Activated T-helper 1 cell treated with anti-CD3 and anti-CD28 coated beads, Interleukin-12 subunit alpha, Interleukin-12 subunit beta, Interleukin-2, Interleukin-4 antibody, amounts not matched to agents 30 ng/mL and 10 ng/mL and 1 ng/mL, durations not matched to agents 14 hours and 24 hours and 36 hours (primary cell): ENCODE measurements around the gene RPUSD3. TPM values are rescaled to one million over a fixed set of nuclear protein-coding genes. Genes with fewer than 3 reads are reported as not detected.

ENCODE experiments used
- DNase-seq: peaks from one replicate; pipeline ENCODE4 v3.0.0; 2021; ENCODE audit warnings: low spot score
- H3K27ac Mint-ChIP-seq: one replicate; pipeline ENCODE4 v1.8.0; 2021; ENCODE audit warnings: mild to moderate bottlenecking, mixed read lengths
- H3K27me3 Mint-ChIP-seq: one replicate; pipeline ENCODE4 v1.8.0; 2022; ENCODE audit warnings: mild to moderate bottlenecking, moderate library complexity, mixed read lengths; ENCODE audit not compliant: insufficient read depth
- H3K36me3 Mint-ChIP-seq: one replicate; pipeline ENCODE4 v1.8.0; 2021; ENCODE audit warnings: low read depth, mixed read lengths
- H3K4me1 Mint-ChIP-seq: one replicate; pipeline ENCODE4 v1.8.0; 2021; ENCODE audit warnings: low read depth, mixed read lengths
- H3K4me3 Mint-ChIP-seq: one replicate; pipeline ENCODE4 v1.8.0; 2021; ENCODE audit warnings: mild to moderate bottlenecking, moderate library complexity, mixed read lengths
- H3K9me3 Mint-ChIP-seq: one replicate; pipeline ENCODE4 v1.8.0; 2021; ENCODE audit warnings: mixed read lengths
- intact Hi-C: fragments of 100-400 bp; cut with micrococcal nuclease; formaldehyde crosslinking; loops from one replicate; pipeline ENCODE4 v1.15.1; 2024
- total RNA-seq: library from RNA; stranded (reverse); gene quantifications from 2 replicates; pipeline ENCODE4 v1.2.3, GENCODE V29; 2022

The RPUSD3 gene, protein sequence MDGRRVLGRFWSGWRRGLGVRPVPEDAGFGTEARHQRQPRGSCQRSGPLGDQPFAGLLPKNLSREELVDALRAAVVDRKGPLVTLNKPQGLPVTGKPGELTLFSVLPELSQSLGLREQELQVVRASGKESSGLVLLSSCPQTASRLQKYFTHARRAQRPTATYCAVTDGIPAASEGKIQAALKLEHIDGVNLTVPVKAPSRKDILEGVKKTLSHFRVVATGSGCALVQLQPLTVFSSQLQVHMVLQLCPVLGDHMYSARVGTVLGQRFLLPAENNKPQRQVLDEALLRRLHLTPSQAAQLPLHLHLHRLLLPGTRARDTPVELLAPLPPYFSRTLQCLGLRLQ
- total RNA-seq: 79.2 and 79.5 TPM in 2 replicates

DNA sequence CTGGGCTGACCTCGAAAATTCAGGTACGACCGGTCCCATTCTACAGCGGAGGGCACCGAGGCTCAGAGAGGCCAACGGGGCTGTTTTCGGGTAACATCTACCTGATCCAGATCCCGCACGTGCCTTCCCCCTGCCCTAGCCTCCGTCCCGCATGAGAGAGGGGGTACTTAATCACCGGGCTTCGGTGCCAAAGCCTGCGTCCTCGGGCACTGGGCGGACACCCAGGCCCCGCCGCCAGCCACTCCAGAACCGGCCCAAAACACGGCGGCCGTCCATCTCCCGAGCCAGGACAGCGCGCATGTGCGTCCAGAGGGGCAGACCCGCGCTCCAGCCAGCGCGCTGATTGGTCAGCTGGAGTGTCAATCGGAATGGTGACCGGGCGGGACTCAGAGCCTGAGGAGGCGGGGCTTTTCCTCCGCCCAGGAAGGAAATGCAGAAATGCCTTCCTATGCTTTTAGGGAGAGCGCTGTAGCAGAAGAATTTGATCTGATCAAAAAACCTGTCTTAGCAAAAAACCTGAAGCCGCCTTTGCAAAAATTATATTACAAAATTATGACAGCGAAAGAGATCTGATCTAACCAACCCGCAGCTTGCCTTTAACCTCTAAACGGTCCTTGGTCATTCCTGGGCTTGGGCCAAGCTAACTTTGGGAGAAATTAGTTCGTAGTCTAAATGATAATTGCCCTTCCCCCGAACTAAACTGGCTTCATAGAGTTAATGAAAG is at the start of gene RPUSD3:
TSS of gene RPUSD3 (minus strand) at position 294 of the 724 bp plus-strand sequence. CDS start at position 276, 18 bp downstream.
- H3K4me3 Mint-ChIP-seq: peak within 1 kb of the TSS; percentile 98
- DNase-seq: peak; percentile 95
- no peaks in the 10 kb centered on the region for H3K27me3 Mint-ChIP-seq
- peaks cover 28% of the 10 kb centered on the region for H3K4me1 Mint-ChIP-seq
- H3K9me3 Mint-ChIP-seq: no peaks in the 10 kb centered on the region
- H3K27ac Mint-ChIP-seq: peak within 1 kb of the TSS; percentile 91
- intact Hi-C loops: loop anchor here (1.0 to 10.0 kb wide), 12 partner anchors 35 to 477 kb away; partner anchors contain the start of genes ARPC4, BRK1, BRPF1 and FANCD2
- H3K36me3 Mint-ChIP-seq: peaks cover 19% of the 10 kb centered on the region

DNA sequence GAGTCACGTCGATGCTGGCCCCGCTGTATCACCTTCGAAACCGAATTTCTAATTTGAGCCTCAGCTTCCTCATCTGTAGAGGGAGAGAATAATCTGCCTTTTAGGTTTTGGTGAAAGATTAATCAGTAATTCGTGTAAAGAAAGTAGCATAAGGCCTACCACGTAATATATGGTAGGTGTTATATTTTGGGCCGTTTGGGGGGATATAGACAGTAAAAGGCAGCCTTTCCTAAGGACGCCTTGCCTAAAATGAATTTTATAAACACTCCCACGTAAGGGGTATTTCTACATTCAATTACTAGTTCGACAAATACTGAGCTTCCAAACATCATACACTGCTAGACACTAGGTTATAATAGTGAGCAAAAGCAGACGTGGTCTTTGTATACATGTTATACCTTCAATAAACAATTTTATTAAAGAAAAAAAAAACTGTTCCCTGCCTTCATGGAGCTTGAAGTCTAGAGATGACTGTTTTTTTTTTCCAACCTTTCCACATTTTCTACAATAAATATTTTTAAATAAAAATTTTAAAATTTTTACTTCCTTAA is 47.3 kb upstream of the RPUSD3 start:
- no peaks in the 10 kb centered on the region for H3K9me3 Mint-ChIP-seq
- DNase-seq: no peak
- intact Hi-C loops: loop anchor here (5.0 kb wide), 3 partner anchors 251 to 929 kb away; partner anchors contain the start of genes RAD18, SETD5 and VHL

DNA sequence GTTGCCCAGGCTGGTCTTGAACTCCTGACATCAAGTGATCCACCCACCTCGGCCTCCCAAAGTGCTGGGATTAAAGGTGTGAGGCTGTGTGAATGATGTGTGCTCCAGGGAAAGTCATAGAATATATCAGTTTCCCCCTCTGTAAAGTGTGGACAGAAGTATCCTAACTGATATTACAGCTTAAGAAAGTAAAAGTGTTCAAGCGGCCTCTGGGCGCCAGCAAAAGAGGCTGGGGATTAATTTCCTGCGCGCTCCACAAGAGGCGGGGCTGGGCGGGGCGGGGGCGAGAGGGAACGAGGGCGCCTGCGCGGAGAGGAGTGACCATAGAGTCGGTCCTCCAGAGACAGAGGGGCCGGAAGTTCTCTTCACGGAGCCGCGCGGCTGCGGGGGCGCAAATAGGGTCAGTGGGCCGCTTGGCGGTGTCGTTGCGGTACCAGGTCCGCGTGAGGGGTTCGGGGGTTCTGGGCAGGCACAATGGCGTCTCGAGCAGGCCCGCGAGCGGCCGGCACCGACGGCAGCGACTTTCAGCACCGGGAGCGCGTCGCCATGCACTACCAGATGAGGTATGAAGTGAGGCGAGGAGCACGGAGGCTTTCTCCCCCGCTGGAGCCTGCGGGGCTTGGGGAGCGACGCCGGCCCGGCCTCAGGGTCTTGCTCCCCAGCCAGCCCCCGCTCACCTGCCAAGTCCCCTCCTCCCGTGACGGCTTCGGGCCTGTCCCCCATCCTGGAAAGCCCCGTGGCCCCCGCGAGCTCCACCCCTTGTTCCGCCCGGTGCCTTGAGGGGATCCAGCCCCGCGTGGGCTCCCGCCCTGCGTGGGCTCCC is 46.7 kb upstream of the RPUSD3 start, which contains the start of gene JAGN1:
TSS of gene JAGN1 (plus strand) at position 362 of the 823 bp plus-strand sequence. CDS start at position 475, 113 bp downstream.
- Mint-ChIP-seq H3K4me1 (peaks cover 36% of the 10 kb centered on the region), H3K27me3 (no peaks in the 10 kb centered on the region), H3K4me3 (peak within 1 kb of the TSS; percentile 97), H3K27ac (peak within 1 kb of the TSS; percentile 98), H3K9me3 (no peaks in the 10 kb centered on the region), H3K36me3 (peaks cover 36% of the 10 kb centered on the region)
- peak; percentile 82 for DNase-seq
- intact Hi-C loops: loop anchor here (1.0 to 5.0 kb wide), 17 partner anchors 12 to 928 kb away; partner anchors contain the start of genes BRPF1, FANCD2, IL17RE and MTMR14

More for the DNA sequence above, 47.3 kb upstream of the RPUSD3 start:
- Mint-ChIP-seq H3K27me3 (no peaks in the 10 kb centered on the region), H3K4me3 (peak overlapping the region; percentile 97), H3K36me3 (peaks cover 36% of the 10 kb centered on the region), H3K4me1 (peaks cover 36% of the 10 kb centered on the region), H3K27ac (peak overlapping the region; percentile 98)

DNA sequence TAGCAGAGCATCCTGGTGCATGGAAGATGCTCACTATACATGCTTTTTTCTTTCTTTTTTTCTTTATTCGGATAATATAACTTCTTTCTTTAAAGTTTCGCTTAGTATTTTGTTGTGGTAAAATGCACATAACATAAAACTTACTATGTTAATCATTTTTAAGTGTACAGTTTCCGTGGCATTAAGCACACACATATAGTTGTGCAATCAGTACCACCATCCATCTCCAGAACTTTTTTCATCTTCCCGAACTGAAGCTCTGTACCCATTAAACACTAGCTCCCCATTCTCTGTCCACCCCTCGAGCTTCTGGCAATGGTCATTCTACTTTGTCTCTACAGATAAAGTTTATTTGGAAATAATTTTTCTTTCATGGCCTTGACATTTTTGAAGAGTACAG is 45.6 kb upstream of the RPUSD3 start:
- intact Hi-C loops: no loop called here

DNA sequence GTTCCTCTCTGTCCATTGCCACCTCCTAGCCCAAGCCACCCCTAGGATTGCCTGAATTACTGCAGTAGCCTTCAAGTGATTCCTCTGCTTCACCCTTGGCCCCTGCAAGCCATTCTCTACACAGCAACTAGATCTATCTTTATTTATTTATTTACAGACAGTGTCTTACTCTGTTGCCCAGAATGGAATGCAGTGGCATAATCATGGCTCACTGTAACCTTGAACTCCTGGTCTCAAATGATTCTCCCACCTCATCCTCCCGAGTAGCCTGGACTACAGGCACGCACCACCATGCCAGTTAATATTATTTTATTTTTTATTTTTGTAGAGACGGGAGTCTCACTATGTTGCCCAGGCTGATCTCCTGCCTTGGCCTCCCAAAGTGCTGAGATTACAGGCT is 44.7 kb upstream of the RPUSD3 start:
- Mint-ChIP-seq H3K27me3 (peaks cover 6% of the 10 kb centered on the region), H3K36me3 (peaks cover 21% of the 10 kb centered on the region), H3K4me1 (peaks cover 20% of the 10 kb centered on the region), H3K9me3 (no peaks in the 10 kb centered on the region), H3K27ac (no peak overlapping the region), H3K4me3 (no peak overlapping the region)
- no peak for DNase-seq
- intact Hi-C loops: no loop called here

More for the DNA sequence above, 45.6 kb upstream of the RPUSD3 start:
- Mint-ChIP-seq H3K27ac (no peak overlapping the region), H3K36me3 (peaks cover 28% of the 10 kb centered on the region), H3K4me3 (peak overlapping the region; percentile 97), H3K4me1 (peaks cover 28% of the 10 kb centered on the region), H3K9me3 (no peaks in the 10 kb centered on the region), H3K27me3 (peaks cover 6% of the 10 kb centered on the region)
- DNase-seq: no peak

DNA sequence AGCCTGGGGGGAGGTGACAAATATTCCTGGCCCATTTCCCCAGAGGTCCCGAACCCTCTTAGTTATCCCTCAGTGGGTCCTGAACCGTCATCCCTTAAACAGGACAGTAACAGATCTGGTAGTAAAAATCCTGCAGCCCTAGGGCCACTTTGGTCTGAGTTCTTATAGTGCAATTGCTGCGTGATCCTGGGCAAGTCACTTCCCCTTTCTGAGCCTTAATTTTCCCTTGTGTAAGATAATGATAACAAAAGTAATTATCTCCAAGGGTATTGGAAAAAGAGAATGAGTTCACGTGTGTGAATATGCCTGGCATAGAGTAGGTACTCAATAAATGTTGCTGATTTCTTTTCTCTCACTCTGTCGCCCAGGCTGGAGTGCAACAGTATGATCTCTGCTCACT is 43.7 kb upstream of the RPUSD3 start:
- H3K4me1 Mint-ChIP-seq: peaks cover 12% of the 10 kb centered on the region
- no peak for DNase-seq
- peaks cover 12% of the 10 kb centered on the region for H3K36me3 Mint-ChIP-seq
- peaks cover 6% of the 10 kb centered on the region for H3K27me3 Mint-ChIP-seq
- H3K9me3 Mint-ChIP-seq: no peaks in the 10 kb centered on the region
- H3K4me3 Mint-ChIP-seq: no peak overlapping the region
- no peak overlapping the region for H3K27ac Mint-ChIP-seq
- intact Hi-C loops: no loop called here

DNA sequence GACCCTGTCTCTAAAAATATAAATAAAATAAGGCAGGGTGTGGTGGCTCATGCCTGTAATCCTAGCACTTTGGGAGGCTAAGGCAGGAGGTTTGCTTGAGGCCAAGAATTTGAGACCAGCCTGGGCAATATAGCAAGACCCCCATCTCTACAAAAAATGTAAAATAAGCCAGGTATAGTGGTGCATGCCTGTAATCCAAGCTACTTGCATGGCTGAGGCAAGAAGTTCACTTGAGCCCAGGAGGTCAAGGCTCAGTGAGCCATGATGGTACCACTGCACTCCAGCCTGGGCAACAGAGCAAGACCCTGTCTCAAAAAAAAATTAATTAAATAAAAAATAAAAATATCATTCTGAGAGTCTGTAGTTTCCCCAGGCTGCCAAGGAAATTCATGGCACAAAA is 42.5 kb upstream of the RPUSD3 start:
- H3K27ac Mint-ChIP-seq: no peak overlapping the region
- H3K27me3 Mint-ChIP-seq: peaks cover 6% of the 10 kb centered on the region
- no peak overlapping the region for H3K4me3 Mint-ChIP-seq
- peaks cover 9% of the 10 kb centered on the region for H3K4me1 Mint-ChIP-seq
- H3K36me3 Mint-ChIP-seq: peaks cover 5% of the 10 kb centered on the region
- intact Hi-C loops: no loop called here
- no peaks in the 10 kb centered on the region for H3K9me3 Mint-ChIP-seq
- no peak for DNase-seq

DNA sequence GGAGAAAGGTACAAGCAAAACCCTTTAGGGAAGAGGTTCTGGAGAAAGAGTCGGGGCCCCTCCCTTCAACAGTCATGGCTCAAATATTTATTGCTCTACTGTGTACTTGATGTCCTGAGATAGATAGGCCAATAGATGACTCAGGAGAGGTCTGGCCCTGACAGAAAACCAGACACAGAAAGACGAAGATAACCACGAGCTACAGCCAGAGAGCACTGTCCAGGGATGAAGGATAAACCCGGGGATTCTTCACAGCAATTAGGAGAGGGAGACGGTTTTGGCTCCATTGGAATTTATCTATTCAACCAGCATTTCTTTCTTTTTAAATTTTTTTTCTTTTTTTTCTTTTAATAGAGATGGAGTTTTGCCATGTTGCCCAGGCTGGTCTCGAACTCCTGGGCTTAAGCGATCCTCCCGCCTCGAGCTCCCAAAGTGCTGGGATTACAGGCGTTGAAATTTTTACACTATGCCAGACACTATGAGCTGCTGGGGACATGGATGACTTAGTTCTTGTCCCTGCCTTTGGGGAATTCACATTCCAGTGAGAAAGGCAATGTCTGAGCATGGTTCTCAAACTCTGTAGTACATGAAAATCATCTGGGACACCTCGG is 40.9 kb upstream of the RPUSD3 start:
- no peak overlapping the region for H3K4me3 Mint-ChIP-seq
- no peaks in the 10 kb centered on the region for H3K9me3 Mint-ChIP-seq
- H3K27ac Mint-ChIP-seq: no peak overlapping the region
- H3K4me1 Mint-ChIP-seq: peaks cover 2% of the 10 kb centered on the region
- intact Hi-C loops: no loop called here
- peaks cover 10% of the 10 kb centered on the region for H3K27me3 Mint-ChIP-seq
- no peak for DNase-seq
- H3K36me3 Mint-ChIP-seq: no peaks in the 10 kb centered on the region

DNA sequence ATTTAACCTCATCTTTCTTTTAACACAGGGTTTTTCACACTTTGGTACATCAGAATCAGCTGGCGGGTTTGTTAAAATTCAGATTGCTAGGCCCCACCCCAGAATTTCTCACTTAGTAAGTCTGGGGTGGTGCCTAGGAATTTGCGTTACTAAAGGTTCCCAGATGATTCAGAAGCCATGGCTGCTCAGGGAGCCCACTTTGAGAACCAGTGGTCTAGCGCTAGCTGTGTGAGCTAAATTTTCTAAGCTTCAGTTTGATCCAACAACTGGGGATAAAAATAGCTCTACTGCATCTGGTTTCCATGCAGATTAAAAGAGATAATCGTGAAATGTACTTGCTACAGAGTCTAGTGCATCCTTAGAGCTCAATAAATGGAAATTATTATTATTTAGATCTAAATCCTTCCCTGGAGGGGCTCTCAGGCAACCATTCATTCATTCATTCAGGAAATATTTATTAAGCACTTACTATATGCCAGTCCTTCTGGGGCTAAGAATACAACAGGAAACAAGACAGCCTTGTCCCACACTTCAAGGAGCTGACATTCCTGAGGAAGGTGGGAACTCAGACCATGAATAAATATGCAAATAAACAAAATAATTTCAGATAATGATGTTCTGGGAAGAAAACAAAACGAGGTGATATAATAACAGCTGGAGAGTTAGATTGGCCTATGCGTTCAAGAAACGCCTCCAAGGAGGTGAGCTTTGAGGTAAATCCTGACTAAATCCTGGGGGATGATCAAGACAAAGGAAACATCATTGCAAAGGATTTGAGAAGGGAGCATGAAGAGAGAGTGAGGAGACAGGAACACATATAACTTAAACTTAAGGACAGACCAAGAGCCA is 40.1 kb upstream of the RPUSD3 start:
- no peaks in the 10 kb centered on the region for H3K36me3 Mint-ChIP-seq
- no peak for DNase-seq
- no peaks in the 10 kb centered on the region for H3K4me1 Mint-ChIP-seq
- no peak overlapping the region for H3K27ac Mint-ChIP-seq
- H3K27me3 Mint-ChIP-seq: peaks cover 11% of the 10 kb centered on the region
- no peaks in the 10 kb centered on the region for H3K9me3 Mint-ChIP-seq
- no peak overlapping the region for H3K4me3 Mint-ChIP-seq
- intact Hi-C loops: no loop called here

DNA sequence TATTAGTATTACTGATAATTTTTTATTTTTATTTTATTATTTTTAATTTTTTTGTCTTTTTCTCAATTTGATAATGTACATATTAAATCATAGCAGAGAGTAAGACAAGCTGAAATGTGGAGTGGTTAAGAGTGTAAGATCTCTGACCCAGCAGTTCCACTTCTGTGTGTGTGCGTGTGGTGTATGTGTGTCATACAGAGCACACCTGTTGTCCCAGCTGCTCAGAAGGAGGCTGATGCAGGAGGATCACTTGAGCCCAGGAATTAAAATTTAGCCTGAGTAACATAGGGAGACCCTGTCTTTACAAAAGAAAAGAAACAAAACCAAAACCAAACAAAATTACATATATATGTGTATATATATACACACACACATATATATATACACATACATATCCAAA is 37.6 kb upstream of the RPUSD3 start:
- Mint-ChIP-seq H3K27ac (no peak overlapping the region), H3K36me3 (no peaks in the 10 kb centered on the region), H3K4me1 (no peaks in the 10 kb centered on the region), H3K27me3 (peaks cover 16% of the 10 kb centered on the region), H3K9me3 (no peaks in the 10 kb centered on the region), H3K4me3 (no peak overlapping the region)
- intact Hi-C loops: no loop called here
- DNase-seq: no peak

DNA sequence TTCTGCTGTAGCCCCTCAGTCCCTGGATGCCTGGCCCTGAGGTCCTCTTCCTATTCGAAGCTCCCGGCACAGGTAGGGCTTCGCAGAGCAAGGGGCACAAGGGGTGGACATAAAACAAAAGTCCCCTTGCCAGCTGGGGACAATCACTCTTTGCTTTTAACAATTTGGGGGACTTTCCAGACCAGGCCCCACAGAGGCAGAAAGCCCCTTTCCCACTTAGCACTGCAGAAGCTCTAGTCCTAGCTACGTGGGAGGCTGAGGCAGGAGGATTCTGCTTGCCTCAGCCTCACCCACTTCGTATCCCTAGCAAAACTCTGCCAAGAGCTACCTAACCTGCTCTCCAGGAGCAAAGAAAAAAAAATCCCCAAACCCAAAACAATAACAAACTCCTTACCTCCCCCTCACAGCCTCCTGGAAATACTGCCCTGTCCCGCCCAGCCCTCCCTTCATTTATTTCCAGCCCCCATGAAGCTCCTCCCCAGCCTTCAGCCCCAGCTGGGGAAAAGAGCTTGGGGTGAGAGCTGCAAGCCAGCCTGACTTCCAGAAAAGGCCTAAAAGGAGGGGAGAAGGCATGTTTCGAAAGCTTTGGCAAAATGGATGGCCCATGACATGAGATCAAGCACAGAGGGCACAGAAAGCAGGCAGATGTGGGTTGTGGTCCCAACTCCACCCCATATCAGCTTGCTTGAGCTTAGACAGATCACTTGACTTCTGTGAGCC is 36.2 kb upstream of the RPUSD3 start, which contains the start of gene CIDEC:
TSS of gene CIDEC (minus strand) at position 424 of the 720 bp plus-strand sequence. CDS start 1,767 bp downstream, outside the sequence.
- H3K4me3 Mint-ChIP-seq: no peak within 1 kb of the TSS
- intact Hi-C loops: no loop called here
- no peaks in the 10 kb centered on the region for H3K9me3 Mint-ChIP-seq
- no peak for DNase-seq
- H3K4me1 Mint-ChIP-seq: no peaks in the 10 kb centered on the region
- H3K36me3 Mint-ChIP-seq: no peaks in the 10 kb centered on the region
- peaks cover 14% of the 10 kb centered on the region for H3K27me3 Mint-ChIP-seq
- no peak within 1 kb of the TSS for H3K27ac Mint-ChIP-seq
